Left lobe of liver (tissue), 2 donors: ENCODE measurements around the gene CALHM5. TPM values are rescaled to one million over a fixed set of nuclear protein-coding genes. Genes with fewer than 3 reads are reported as not detected.
"Not testable (repeated sequence)": the region's sequence is repeated elsewhere in the genome, so short reads cannot be mapped to it uniquely, and the experiment has no call there.

Experiments
- ATAC-seq: fragments of 200-7000 bp; cut with Tn5 transposase; one replicate; pipeline ENCODE4 v1.9.1; 2020; ENCODE audit warnings: mild to moderate bottlenecking, moderate library complexity
- DNase-seq: peaks from one replicate; pipeline ENCODE4 v3.0.0-alpha.2; 2020; ENCODE audit warnings: low spot score
- total RNA-seq: library from RNA; stranded (reverse); gene quantifications from one replicate; pipeline ENCODE4 v1.2.1, GENCODE V29; 2021
- donor health status: DM: no; HTN: no; CAD: no; lungs with moderate emphysema.
- donor health status: DM: no; HTN: yes; CAD: no.

CALHM5 gene
- 0.20 TPM for total RNA-seq

GRCh38 chr6:116511424-116512110, at the start of gene CALHM5:
Gene CALHM5 (plus strand): TSS chr6:116511639. CDS start chr6:116511697, 58 bp downstream.
- DNase-seq (no peak), ATAC-seq (peak; percentile 68)

- ATAC-seq (peak; percentile 84), DNase-seq (peak; percentile 61)
These were observed 49.2 kb upstream of the CALHM5 start for GRCh38 chr6:116461932-116462885.

- no peak for ATAC-seq
- DNase-seq: no peak
These were observed 48.1 kb upstream of the CALHM5 start for GRCh38 chr6:116463301-116463700.

GRCh38 chr6:116465246-116465645, 46.2 kb upstream of the CALHM5 start:
- peak; percentile 16 for ATAC-seq
- no peak for DNase-seq

GRCh38 chr6:116467096-116467495, 44.3 kb upstream of the CALHM5 start:
- DNase-seq: no peak
- ATAC-seq: no peak

- DNase-seq: no peak
- ATAC-seq: no peak
These were observed 43.9 kb upstream of the CALHM5 start for GRCh38 chr6:116467514-116467913.

- DNase-seq: no peak
- no peak for ATAC-seq
These were observed 43.1 kb upstream of the CALHM5 start for GRCh38 chr6:116468293-116468692.

GRCh38 chr6:116471531-116471930, 39.9 kb upstream of the CALHM5 start:
- ATAC-seq: no peak
- DNase-seq: no peak

- ATAC-seq (no peak), DNase-seq (no peak)
These were observed 38.7 kb upstream of the CALHM5 start for GRCh38 chr6:116472706-116473105.

GRCh38 chr6:116475141-116475540, 36.3 kb upstream of the CALHM5 start:
- ATAC-seq (no peak), DNase-seq (no peak)

GRCh38 chr6:116476002-116476678, 35.3 kb upstream of the CALHM5 start:
- DNase-seq: no peak
- ATAC-seq: no peak

GRCh38 chr6:116482780-116483179, 28.7 kb upstream of the CALHM5 start:
- DNase-seq (no peak), ATAC-seq (no peak)

- no peak for ATAC-seq
- DNase-seq: no peak
These were observed 27.8 kb upstream of the CALHM5 start for GRCh38 chr6:116483616-116484015.

GRCh38 chr6:116485559-116486184, 25.8 kb upstream of the CALHM5 start:
- no peak for DNase-seq
- no peak for ATAC-seq

- DNase-seq (no peak), ATAC-seq (no peak)
These were observed 19.7 kb upstream of the CALHM5 start for GRCh38 chr6:116491610-116492330.

GRCh38 chr6:116492331-116493067, 18.9 kb upstream of the CALHM5 start:
- DNase-seq: no peak
- no peak for ATAC-seq

- ATAC-seq, DNase-seq: not testable (repeated sequence)
These were observed 16.3 kb upstream of the CALHM5 start for GRCh38 chr6:116495161-116495560.

- DNase-seq: no peak
- no peak for ATAC-seq
These were observed 14.2 kb upstream of the CALHM5 start for GRCh38 chr6:116497113-116497676.

- DNase-seq (no peak), ATAC-seq (no peak)
These were observed 10.4 kb upstream of the CALHM5 start for GRCh38 chr6:116500969-116501433.
